Mucosa of descending colon (tissue), 3 donors: Measurements from ENCODE around the gene CSNK1G1. TPM values are rescaled to one million over a fixed set of nuclear protein-coding genes. Genes with fewer than 3 reads are reported as not detected.
"Not testable (repeated sequence)": the region's sequence is repeated elsewhere in the genome, so short reads cannot be mapped to it uniquely, and the experiment has no call there.

Experiments used
- ATAC-seq: fragments of 200-7000 bp; cut with Tn5 transposase; one replicate; pipeline ENCODE4 v1.9.1; 2020; ENCODE audit warnings: mild to moderate bottlenecking, moderate library complexity
- DNase-seq, 3 donors: peaks; one replicate each; pipeline ENCODE4 v3.0.0-alpha.2; 2020
- H3K36me3 ChIP-seq: fragments of 200-600 bp; one replicate; pipeline ENCODE4 v1.8.0; 2021; ENCODE audit warnings: low read depth, mild to moderate bottlenecking
- H3K4me1 ChIP-seq: fragments of 200-600 bp; one replicate; pipeline ENCODE4 v1.8.0; 2021; ENCODE audit warnings: low read depth, mild to moderate bottlenecking
- H3K4me3 ChIP-seq: fragments of 200-600 bp; one replicate; pipeline ENCODE4 v1.8.0; 2021; ENCODE audit warnings: mild to moderate bottlenecking
- H3K9me3 ChIP-seq: fragments of 200-600 bp; one replicate; pipeline ENCODE4 v1.8.0; 2021; ENCODE audit warnings: mild to moderate bottlenecking
- CTCF ChIP-seq: fragments of 200-600 bp; IDR thresholded peaks from one replicate; pipeline ENCODE4 v1.8.0; 2022; ENCODE audit warnings: antibody characterized with exemption, mild to moderate bottlenecking
- intact Hi-C, 2 donors: fragments of 100-400 bp; cut with DNase I in 1 of 2; cut with micrococcal nuclease in 1 of 2; formaldehyde crosslinking; loops; one replicate each; pipeline versions ENCODE4 v1.11.0 to v1.11.1; 2022; cut with DNase I, micrococcal nuclease
- total RNA-seq, 3 donors: library from RNA; stranded (reverse); fragmentation: NEBNext Ultra II Directional in 2 of 3; extraction: Animal tissue kit (Norgen Biotek cat#: 25700) in 2 of 3; gene quantifications; one replicate each; pipeline versions ENCODE4 v1.2.1 to v1.2.4, GENCODE V29; 2021 to 2023
- donor health status: DM: no; HTN: no; CAD: no; lungs with moderate emphysema.
- donor health status: DM: no; HTN: no; CAD: no.
- donor health status: DM: no; HTN: yes; CAD: no.

Gene CSNK1G1
- total RNA-seq, 3 donors from 2014 or later: 19.1 to 22.3 (median 22.3) TPM

- intact Hi-C loops: no loop called here
- no peaks in the 10 kb centered on the region for H3K36me3 ChIP-seq
- TF ChIP-seq CTCF: no peak
- H3K4me3 ChIP-seq: no peak overlapping the region
- H3K4me1 ChIP-seq: no peaks in the 10 kb centered on the region
- DNase-seq (no peak), ATAC-seq (no peak)
- no peaks in the 10 kb centered on the region for H3K9me3 ChIP-seq
Measured at GRCh38 chr15:64379216-64379960, 23.4 kb upstream of the CSNK1G1 start.

- Histone ChIP-seq H3K4me1 (no peaks in the 10 kb centered on the region), H3K9me3 (no peaks in the 10 kb centered on the region), H3K36me3 (no peaks in the 10 kb centered on the region), H3K4me3 (no peak overlapping the region)
- TF ChIP-seq CTCF: no peak
- intact Hi-C loops: no loop called here
- ATAC-seq: no peak
- DNase-seq: no peak
Measured at GRCh38 chr15:64373360-64373759, 17.4 kb upstream of the CSNK1G1 start.

GRCh38 chr15:64371383-64371782 is 15.4 kb upstream of the CSNK1G1 start:
- H3K36me3 ChIP-seq, H3K9me3 ChIP-seq, ATAC-seq, intact Hi-C loops, DNase-seq, H3K4me1 ChIP-seq, H3K4me3 ChIP-seq: not testable (repeated sequence)

GRCh38 chr15:64369078-64369607 is 13.2 kb upstream of the CSNK1G1 start:
- Histone ChIP-seq H3K4me1 (no peaks in the 10 kb centered on the region), H3K36me3 (no peaks in the 10 kb centered on the region), H3K4me3 (no peak overlapping the region), H3K9me3 (no peaks in the 10 kb centered on the region)
- ATAC-seq (no peak), DNase-seq (no peak)
- no peak for TF ChIP-seq CTCF
- intact Hi-C loops: no loop called here

GRCh38 chr15:64361259-64361658 is 5.3 kb upstream of the CSNK1G1 start:
- no peak for TF ChIP-seq CTCF
- intact Hi-C loops: no loop called here

GRCh38 chr15:64356710-64357040 is 702 bp upstream of the CSNK1G1 start:
- Histone ChIP-seq H3K36me3 (no peaks in the 10 kb centered on the region), H3K4me3 (no peak overlapping the region), H3K4me1 (peaks cover 4% of the 10 kb centered on the region), H3K9me3 (no peaks in the 10 kb centered on the region)
- ATAC-seq (no peak), DNase-seq (no peak)
- intact Hi-C loops: no loop called here
- no peak for TF ChIP-seq CTCF

More at GRCh38 chr15:64361259-64361658, 5.3 kb upstream of the CSNK1G1 start:
- DNase-seq: no peak
- H3K4me1 ChIP-seq: no peaks in the 10 kb centered on the region
- no peaks in the 10 kb centered on the region for H3K36me3 ChIP-seq
- no peak for ATAC-seq
- no peak overlapping the region for H3K4me3 ChIP-seq
- no peaks in the 10 kb centered on the region for H3K9me3 ChIP-seq
